Measurements from ENCODE around the gene GAS2L1.

DNA sequence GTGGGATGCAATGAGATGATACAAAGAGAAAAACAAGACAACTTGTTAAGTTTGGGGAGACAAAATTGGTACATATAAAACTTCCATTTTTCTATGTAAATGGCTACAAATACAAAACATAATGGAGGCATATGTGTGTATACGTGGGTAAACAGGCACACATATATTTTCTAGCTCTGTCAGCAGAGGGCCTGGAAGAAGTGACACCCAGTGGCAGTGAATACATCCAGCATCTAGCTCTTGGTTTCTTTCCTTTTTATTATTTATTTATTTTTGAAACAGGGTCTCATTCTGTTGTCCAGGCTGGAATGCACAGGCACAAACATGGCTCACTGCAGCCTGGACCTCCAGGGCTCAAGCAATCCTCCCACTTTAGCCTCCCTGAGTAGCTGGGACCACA lies 14.1 kb downstream of the GAS2L1 start:
- no peak for TF ChIP-seq POLR2A (IDR thresholded peaks at IDR 0.05)
- TF ChIP-seq, protein P1, sequence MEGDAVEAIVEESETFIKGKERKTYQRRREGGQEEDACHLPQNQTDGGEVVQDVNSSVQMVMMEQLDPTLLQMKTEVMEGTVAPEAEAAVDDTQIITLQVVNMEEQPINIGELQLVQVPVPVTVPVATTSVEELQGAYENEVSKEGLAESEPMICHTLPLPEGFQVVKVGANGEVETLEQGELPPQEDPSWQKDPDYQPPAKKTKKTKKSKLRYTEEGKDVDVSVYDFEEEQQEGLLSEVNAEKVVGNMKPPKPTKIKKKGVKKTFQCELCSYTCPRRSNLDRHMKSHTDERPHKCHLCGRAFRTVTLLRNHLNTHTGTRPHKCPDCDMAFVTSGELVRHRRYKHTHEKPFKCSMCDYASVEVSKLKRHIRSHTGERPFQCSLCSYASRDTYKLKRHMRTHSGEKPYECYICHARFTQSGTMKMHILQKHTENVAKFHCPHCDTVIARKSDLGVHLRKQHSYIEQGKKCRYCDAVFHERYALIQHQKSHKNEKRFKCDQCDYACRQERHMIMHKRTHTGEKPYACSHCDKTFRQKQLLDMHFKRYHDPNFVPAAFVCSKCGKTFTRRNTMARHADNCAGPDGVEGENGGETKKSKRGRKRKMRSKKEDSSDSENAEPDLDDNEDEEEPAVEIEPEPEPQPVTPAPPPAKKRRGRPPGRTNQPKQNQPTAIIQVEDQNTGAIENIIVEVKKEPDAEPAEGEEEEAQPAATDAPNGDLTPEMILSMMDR (IDR thresholded peaks at IDR 0.05): no peak

All from body of pancreas (tissue), 4 donors.